B cell (primary cell): ENCODE data around the gene MAP4K4. TPM values are rescaled to one million over a fixed set of nuclear protein-coding genes. Genes with fewer than 3 reads are reported as not detected.

Experiments
- ATAC-seq: fragments of 200-7000 bp; cut with Tn5 transposase; one replicate; pipeline ENCODE4 v1.10.0; 2021; ENCODE audit warnings: low read depth, mild to moderate bottlenecking, moderate number of reproducible peaks, moderate library complexity
- CTCF ChIA-PET: fragments of 350-600 bp; sonication (Branson Sonifier 250); formaldehyde crosslinking; loops from one replicate; lab custom pipeline; 2021; ENCODE audit warnings: antibody characterized with exemption, inconsistent platforms; lab: Charles Lee
- POLR2A ChIA-PET: fragments of 350-600 bp; sonication (Branson Sonifier 250); formaldehyde crosslinking; loops from one replicate; lab custom pipeline; 2021; ENCODE audit warnings: antibody characterized with exemption; lab: Charles Lee
- DNase-seq: peaks from one replicate; pipeline ENCODE4 v3.0.0; 2013
- H2AFZ ChIP-seq: 2 replicates; pipeline ENCODE4 v1.6.1; 2012; ENCODE audit warnings: mild to moderate bottlenecking, low read depth, low read length; ENCODE audit not compliant: insufficient read depth, poor library complexity, severe bottlenecking
- H3K27ac ChIP-seq, 2 donors: 1 replicate in 1 of 2; 2 replicates in 1 of 2; pipeline ENCODE4 v1.5.1; 2012 to 2013; ENCODE audit warnings: low read length in 2 of 2, mild to moderate bottlenecking in 2 of 2, moderate library complexity in 1 of 2
- H3K27me3 ChIP-seq, 4 experiments: fragments of 200-600 bp in 1 of 4; sonication (generic) in 1 of 4; replicated peaks in 1 of 4; 1 replicate in 2 of 4; 2 replicates in 2 of 4; pipeline versions ENCODE4 v1.6.1 to v1.7.0; 2013 to 2016; ENCODE audit warnings: low read length in 3 of 4, mild to moderate bottlenecking in 2 of 4, mixed read lengths in 1 of 4, moderate library complexity in 1 of 4; ENCODE audit not compliant: insufficient read depth in 4 of 4, control insufficient read depth in 3 of 4; ENCODE audit errors: control extremely low read depth in 1 of 4
- H3K36me3 ChIP-seq, 2 experiments: replicated peaks in 1 of 2; 1 replicate in 1 of 2; 2 replicates in 1 of 2; pipeline versions ENCODE4 v1.6.1 to v1.7.1; 2013; ENCODE audit warnings: low read length in 1 of 2; ENCODE audit not compliant: insufficient read depth in 2 of 2, control insufficient read depth in 1 of 2; ENCODE audit errors: control extremely low read depth in 1 of 2, extremely low read depth in 1 of 2
- H3K4me1 ChIP-seq, 2 donors: fragments of 200-600 bp in 1 of 2; sonication (generic) in 1 of 2; 1 replicate in 1 of 2; 2 replicates in 1 of 2; pipeline versions ENCODE4 v1.5.1 to v1.6.1; 2013 to 2017; ENCODE audit warnings: low read length in 2 of 2; ENCODE audit not compliant: control insufficient read depth in 2 of 2, insufficient read depth in 2 of 2
- H3K4me2 ChIP-seq: replicated peaks from 2 replicates; pipeline ENCODE3; 2012; ENCODE audit warnings: mild to moderate bottlenecking, low read depth, low read length; ENCODE audit not compliant: poor library complexity, severe bottlenecking
- H3K4me3 ChIP-seq, 5 experiments: fragments of 200-600 bp in 1 of 5; sonication (generic) in 1 of 5; 1 replicate in 3 of 5; 2 replicates in 2 of 5; pipeline versions ENCODE4 v1.5.1 to v1.7.0; 2011 to 2016; ENCODE audit warnings: low read length in 4 of 5, mild to moderate bottlenecking in 4 of 5, low read depth in 2 of 5, control low read depth in 1 of 5, moderate library complexity in 1 of 5; ENCODE audit not compliant: insufficient read depth in 1 of 5; ENCODE audit errors: control extremely low read depth in 1 of 5, extremely low read depth in 1 of 5
- H3K79me2 ChIP-seq: fragments of 200-600 bp; sonication (generic); one replicate; pipeline ENCODE4 v1.6.0; 2016; ENCODE audit warnings: low read length; ENCODE audit not compliant: control insufficient read depth, insufficient read depth
- H3K9ac ChIP-seq: fragments of 200-600 bp; sonication (generic); 2 replicates; pipeline ENCODE4 v1.6.1; 2017; ENCODE audit warnings: mild to moderate bottlenecking, low read length, moderate library complexity
- H3K9me3 ChIP-seq, 3 donors: one replicate each; pipeline versions ENCODE4 v1.6.1 to v1.7.1; 2013; ENCODE audit warnings: low read length in 2 of 3; ENCODE audit not compliant: control insufficient read depth in 2 of 3, insufficient read depth in 1 of 3; ENCODE audit errors: control extremely low read depth in 1 of 3
- H4K20me1 ChIP-seq: 2 replicates; pipeline ENCODE4 v1.6.0; 2012; ENCODE audit warnings: mild to moderate bottlenecking, low read length; ENCODE audit not compliant: insufficient read depth, control insufficient read depth, poor library complexity, severe bottlenecking
- H3K27ac Mint-ChIP-seq: one replicate; pipeline ENCODE4 v1.8.0; 2021; ENCODE audit warnings: mixed read lengths
- H3K27me3 Mint-ChIP-seq: one replicate; pipeline ENCODE4 v1.8.0; 2021; ENCODE audit warnings: mixed read lengths
- H3K4me1 Mint-ChIP-seq: one replicate; pipeline ENCODE4 v1.8.0; 2021; ENCODE audit warnings: mixed read lengths
- H3K4me3 Mint-ChIP-seq: one replicate; pipeline ENCODE4 v1.8.0; 2021; ENCODE audit warnings: mixed read lengths
- H3K9me3 Mint-ChIP-seq: one replicate; pipeline ENCODE4 v1.8.0; 2022; ENCODE audit warnings: mixed read lengths; ENCODE audit not compliant: insufficient read depth
- EZH2 ChIP-seq: IDR thresholded peaks from 2 replicates; pipeline ENCODE4 v1.6.1; 2012; ENCODE audit warnings: borderline replicate concordance, low read depth, mild to moderate bottlenecking, moderate library complexity, low read length; ENCODE audit not compliant: insufficient read depth, poor library complexity, severe bottlenecking
- WGBS: methylation state at CpG from one replicate; pipeline ENCODE4 v1.1.5; 2013; ENCODE audit warnings: missing lambda C conversion rate; ENCODE audit not compliant: insufficient coverage; 5-methylcytosine and 5-hydroxymethylcytosine counted together
- intact Hi-C: fragments of 100-400 bp; cut with micrococcal nuclease; formaldehyde crosslinking; loops from one replicate; pipeline ENCODE4 v1.10.0; 2022
- polyA plus RNA-seq: library from polyadenylated mRNA; depleted of rRNA; stranded (reverse); fragments of >200 nt; gene quantifications from 2 replicates; pipeline ENCODE4 v1.2.3, GENCODE V29; 2012
- total RNA-seq, 2 donors: library from RNA; stranded (reverse); fragments of 120-200 nt in 1 of 2; gene quantifications; 1 replicate in 1 of 2; 2 replicates in 1 of 2; pipeline versions ENCODE4 v1.2.3 to v1.2.4, GENCODE V29; 2013 to 2022
- TF ChIP-seq, protein P1 (sequence below): fragments of 200-600 bp; IDR thresholded peaks from one replicate; pipeline ENCODE4 v1.8.0; 2022; ENCODE audit warnings: antibody characterized with exemption, mild to moderate bottlenecking

The MAP4K4 gene
- total and polyA plus RNA-seq, 2 donors (not counting 1 experiment from before 2014, with no cell fraction given), result 54.8 to 280 TPM

DNA sequence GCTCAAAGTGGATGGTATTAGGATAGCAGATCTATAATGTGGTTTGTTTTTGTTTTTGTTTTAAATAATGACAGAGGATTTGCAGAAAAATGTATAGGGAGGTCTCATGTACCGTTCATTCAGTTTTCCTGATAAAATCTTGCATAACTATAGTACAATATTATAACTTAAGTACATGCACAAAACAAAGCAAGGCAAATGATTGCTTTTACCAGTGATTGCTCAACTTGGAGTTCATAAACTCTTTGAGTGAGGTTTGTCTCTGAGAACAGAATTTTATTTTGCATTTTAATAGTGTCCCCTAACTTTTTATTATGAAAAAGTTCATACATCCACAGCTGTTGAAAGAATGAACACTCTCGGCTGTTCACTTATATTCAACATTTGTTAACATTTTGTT is 96.6 kb downstream of the MAP4K4 start:
- ChIA-PET POLR2A (interaction anchor here (1.0 kb wide), 1 partner anchor 12 kb away, joined by 3 read pairs; no protein-coding TSS in a partner anchor), CTCF (interaction anchor here (0.6 to 2.8 kb wide), 2 partner anchors 29 to 38 kb away, joined by 3 to 9 read pairs; no protein-coding TSS in a partner anchor)
- Histone ChIP-seq H3K4me2 (no peak overlapping the region), H3K27ac (no peak overlapping the region), H3K4me3 (no peak overlapping the region), H2AFZ (no peak overlapping the region), H3K9me3 (no peaks in the 10 kb centered on the region), H3K79me2 (peaks cover 98% of the 10 kb centered on the region), H3K4me1 (peaks cover 21 to 31% of the 10 kb centered on the region in 2 donors), H4K20me1 (peaks cover 77% of the 10 kb centered on the region), H3K36me3 (peaks cover 7 to 20% of the 10 kb centered on the region in 2 experiments), H3K9ac (no peak overlapping the region), H3K27me3 (no peaks in the 10 kb centered on the region)
- ATAC-seq, result no peak
- DNase-seq, result no peak
- WGBS, result no CpG with 5 or more reads among the region's 2 CpGs
- intact Hi-C loops, result no loop called here
- TF ChIP-seq, protein P1, sequence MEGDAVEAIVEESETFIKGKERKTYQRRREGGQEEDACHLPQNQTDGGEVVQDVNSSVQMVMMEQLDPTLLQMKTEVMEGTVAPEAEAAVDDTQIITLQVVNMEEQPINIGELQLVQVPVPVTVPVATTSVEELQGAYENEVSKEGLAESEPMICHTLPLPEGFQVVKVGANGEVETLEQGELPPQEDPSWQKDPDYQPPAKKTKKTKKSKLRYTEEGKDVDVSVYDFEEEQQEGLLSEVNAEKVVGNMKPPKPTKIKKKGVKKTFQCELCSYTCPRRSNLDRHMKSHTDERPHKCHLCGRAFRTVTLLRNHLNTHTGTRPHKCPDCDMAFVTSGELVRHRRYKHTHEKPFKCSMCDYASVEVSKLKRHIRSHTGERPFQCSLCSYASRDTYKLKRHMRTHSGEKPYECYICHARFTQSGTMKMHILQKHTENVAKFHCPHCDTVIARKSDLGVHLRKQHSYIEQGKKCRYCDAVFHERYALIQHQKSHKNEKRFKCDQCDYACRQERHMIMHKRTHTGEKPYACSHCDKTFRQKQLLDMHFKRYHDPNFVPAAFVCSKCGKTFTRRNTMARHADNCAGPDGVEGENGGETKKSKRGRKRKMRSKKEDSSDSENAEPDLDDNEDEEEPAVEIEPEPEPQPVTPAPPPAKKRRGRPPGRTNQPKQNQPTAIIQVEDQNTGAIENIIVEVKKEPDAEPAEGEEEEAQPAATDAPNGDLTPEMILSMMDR, result no peak
- no peak for TF ChIP-seq EZH2
- Mint-ChIP-seq H3K9me3 (no peaks in the 10 kb centered on the region), H3K4me1 (peaks cover 73% of the 10 kb centered on the region), H3K27me3 (no peaks in the 10 kb centered on the region), H3K27ac (no peak overlapping the region), H3K4me3 (no peak overlapping the region)

DNA sequence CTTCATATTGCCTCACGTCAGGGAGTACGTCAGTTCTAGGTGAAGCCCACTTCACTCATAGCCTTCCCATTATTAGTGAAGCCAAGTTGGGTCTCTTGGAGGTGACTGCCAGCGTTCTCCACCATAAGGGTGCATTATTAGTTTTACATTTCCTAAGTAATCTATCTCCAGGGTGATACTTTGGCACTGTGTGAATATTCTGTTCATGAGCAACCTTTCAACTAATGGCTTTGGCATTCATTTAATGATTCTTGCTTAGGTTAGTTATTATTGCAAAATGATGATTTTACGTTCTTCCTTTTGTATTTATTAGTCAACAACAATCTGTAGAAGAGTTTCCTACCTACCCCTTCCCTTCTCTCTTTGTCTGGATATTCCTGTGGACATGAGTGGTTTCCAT is 97.5 kb downstream of the MAP4K4 start:
- DNase-seq (no peak), ATAC-seq (no peak)
- Mint-ChIP-seq H3K27ac (no peak overlapping the region), H3K27me3 (no peaks in the 10 kb centered on the region), H3K4me3 (no peak overlapping the region), H3K9me3 (no peaks in the 10 kb centered on the region), H3K4me1 (peaks cover 73% of the 10 kb centered on the region)
- Histone ChIP-seq H3K4me2 (no peak overlapping the region), H3K27me3 (no peaks in the 10 kb centered on the region), H3K36me3 (peaks cover 7 to 20% of the 10 kb centered on the region in 2 experiments), H3K4me1 (peaks cover 24 to 27% of the 10 kb centered on the region in 2 donors), H4K20me1 (peaks cover 76% of the 10 kb centered on the region), H3K4me3 (no peak overlapping the region), H3K79me2 (peaks cover 98% of the 10 kb centered on the region), H3K9me3 (no peaks in the 10 kb centered on the region), H3K27ac (peak overlapping the region in 1 of 2 donors; percentile 8), H2AFZ (no peak overlapping the region), H3K9ac (no peak overlapping the region)
- 100% methylated on average over 2 of the region's 4 CpGs for WGBS
- ChIA-PET CTCF (interaction anchor here (0.6 to 2.8 kb wide), 2 partner anchors 29 to 42 kb away, joined by 3 to 9 read pairs; no protein-coding TSS in a partner anchor), POLR2A (no interaction called here)
- no peak for TF ChIP-seq EZH2
- TF ChIP-seq, protein P1, result no peak
- intact Hi-C loops, result no loop called here
